Stomach (tissue), 4 donors: ENCODE data around the gene WFDC1.

Experiments
- EP300 ChIP-seq: sonication (generic); formaldehyde crosslinking; IDR thresholded peaks from one replicate; pipeline ENCODE4 v1.6.1; 2017; ENCODE audit warnings: antibody characterized with exemption
- POLR2A ChIP-seq, 4 donors: fragments of 450-650 bp; IDR thresholded peaks; one replicate each; pipeline ENCODE4 v1.6.1; 2016; ENCODE audit warnings: antibody characterized with exemption in 4 of 4, control low read depth in 2 of 4, mild to moderate bottlenecking in 1 of 4, moderate library complexity in 1 of 4
- POLR2AphosphoS5 ChIP-seq, 3 donors: sonication (generic); formaldehyde crosslinking; IDR thresholded peaks; one replicate each; pipeline ENCODE4 v1.6.1; 2016; ENCODE audit warnings: antibody characterized with exemption in 3 of 3
- TF ChIP-seq, protein P1 (sequence below), 7 experiments: fragments of 450-650 bp in 4 of 7; fragments of 200-600 bp in 3 of 7; sonication (generic) in 3 of 7; IDR thresholded peaks; one replicate each; pipeline ENCODE4 v1.5.1; 2016 to 2019; ENCODE audit warnings: antibody characterized with exemption in 7 of 7, control low read depth in 2 of 7, mild to moderate bottlenecking in 1 of 7

DNA sequence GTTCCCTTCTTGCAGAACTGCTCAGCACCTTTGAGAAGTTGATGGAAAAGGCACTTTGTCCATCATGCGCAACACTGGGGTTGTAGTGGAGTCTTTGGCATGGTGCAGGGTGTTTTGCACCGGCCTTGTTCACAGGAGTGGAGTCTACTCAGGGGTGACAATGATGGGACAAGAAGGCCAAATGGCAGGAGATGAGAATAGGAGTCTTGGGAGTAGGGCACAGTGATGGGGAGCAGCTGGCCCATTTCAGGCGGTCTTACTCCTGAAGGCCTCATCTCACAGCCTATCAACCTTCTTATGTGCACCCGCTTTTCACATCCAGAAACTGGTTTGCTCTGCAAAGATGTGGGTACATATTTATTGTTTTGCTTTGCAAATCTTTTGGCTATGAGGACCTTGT lies 41.5 kb upstream of the WFDC1 start:
- TF ChIP-seq, protein P1, sequence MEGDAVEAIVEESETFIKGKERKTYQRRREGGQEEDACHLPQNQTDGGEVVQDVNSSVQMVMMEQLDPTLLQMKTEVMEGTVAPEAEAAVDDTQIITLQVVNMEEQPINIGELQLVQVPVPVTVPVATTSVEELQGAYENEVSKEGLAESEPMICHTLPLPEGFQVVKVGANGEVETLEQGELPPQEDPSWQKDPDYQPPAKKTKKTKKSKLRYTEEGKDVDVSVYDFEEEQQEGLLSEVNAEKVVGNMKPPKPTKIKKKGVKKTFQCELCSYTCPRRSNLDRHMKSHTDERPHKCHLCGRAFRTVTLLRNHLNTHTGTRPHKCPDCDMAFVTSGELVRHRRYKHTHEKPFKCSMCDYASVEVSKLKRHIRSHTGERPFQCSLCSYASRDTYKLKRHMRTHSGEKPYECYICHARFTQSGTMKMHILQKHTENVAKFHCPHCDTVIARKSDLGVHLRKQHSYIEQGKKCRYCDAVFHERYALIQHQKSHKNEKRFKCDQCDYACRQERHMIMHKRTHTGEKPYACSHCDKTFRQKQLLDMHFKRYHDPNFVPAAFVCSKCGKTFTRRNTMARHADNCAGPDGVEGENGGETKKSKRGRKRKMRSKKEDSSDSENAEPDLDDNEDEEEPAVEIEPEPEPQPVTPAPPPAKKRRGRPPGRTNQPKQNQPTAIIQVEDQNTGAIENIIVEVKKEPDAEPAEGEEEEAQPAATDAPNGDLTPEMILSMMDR (IDR thresholded peaks at IDR 0.05), result no peak
- TF ChIP-seq POLR2A (IDR thresholded peaks at IDR 0.05) (no peak), EP300 (no peak), POLR2AphosphoS5 (IDR thresholded peaks at IDR 0.05) (no peak)
